Large intestine (tissue), 12 donors: ENCODE data around the gene ENAH. TPM values are rescaled to one million over a fixed set of nuclear protein-coding genes. Genes with fewer than 3 reads are reported as not detected.
"Not testable (repeated sequence)": the region's sequence is repeated elsewhere in the genome, so short reads cannot be mapped to it uniquely, and the experiment has no call there.

Source experiments
- DNase-seq, 2 donors: peaks; one replicate each; pipeline versions ENCODE4 v3.0.0 to v3.0.0-alpha.2; 2013
- H3K27ac ChIP-seq: one replicate; pipeline ENCODE4 v1.5.1; 2013; ENCODE audit warnings: low read length
- H3K27me3 ChIP-seq: 2 replicates; pipeline ENCODE4 v1.6.1; 2013; ENCODE audit warnings: low read length; ENCODE audit not compliant: control insufficient read depth, insufficient read depth
- H3K36me3 ChIP-seq: 2 replicates; pipeline ENCODE4 v1.6.1; 2013; ENCODE audit warnings: low read length; ENCODE audit not compliant: control insufficient read depth, insufficient read depth
- H3K4me1 ChIP-seq: one replicate; pipeline ENCODE4 v1.6.1; 2013; ENCODE audit warnings: low read length; ENCODE audit not compliant: control insufficient read depth, insufficient read depth
- H3K4me3 ChIP-seq: one replicate; pipeline ENCODE4 v1.5.1; 2013; ENCODE audit warnings: low read length
- H3K9me3 ChIP-seq: one replicate; pipeline ENCODE4 v1.6.1; 2013; ENCODE audit warnings: mild to moderate bottlenecking, low read depth, low read length, moderate library complexity; ENCODE audit not compliant: control insufficient read depth
- WGBS: methylation state at CpG from one replicate; pipeline ENCODE4 v1.1.5; 2013; ENCODE audit warnings: low lambda C conversion rate; ENCODE audit not compliant: insufficient coverage; 5-methylcytosine and 5-hydroxymethylcytosine counted together
- long read RNA-seq, 11 donors: transcript quantifications; one replicate each; lab custom pipeline, GENCODE V29; 2026
- polyA plus RNA-seq: library from polyadenylated mRNA; unstranded; fragments of 120-200 nt; gene quantifications from one replicate; pipeline ENCODE4 v1.2.1, GENCODE V29; 2013

ENAH gene
- polyA plus RNA-seq = 44.4 TPM
- long read RNA-seq, donor 1, partial matches to known transcripts = 0 of 3 reads
- long read RNA-seq, donor 1, other reads (novel, unspliced or antisense) = 0 of 3 reads
- long read RNA-seq, donor 2, partial matches to known transcripts = 0 of 3 reads
- long read RNA-seq, donor 2, other reads (novel, unspliced or antisense) = 0 of 3 reads
- long read RNA-seq, donor 3 = 0 reads
- long read RNA-seq, donor 4 = 0 reads
- long read RNA-seq, donor 5, partial matches to known transcripts = 0 of 3 reads
- long read RNA-seq, donor 5, other reads (novel, unspliced or antisense) = 0 of 3 reads
- long read RNA-seq, donor 6, full-length matches to known transcripts = 5 of 10 reads
- long read RNA-seq, donor 6, partial matches to known transcripts = 5 of 10 reads
- long read RNA-seq, donor 6, other reads (novel, unspliced or antisense) = 0 of 10 reads
- long read RNA-seq, donor 7, full-length matches to known transcripts = 4 of 204 reads
- long read RNA-seq, donor 7, partial matches to known transcripts = 16 of 204 reads
- long read RNA-seq, donor 7, other reads (novel, unspliced or antisense) = 184 of 204 reads
- long read RNA-seq, donor 8 = 0 reads
- long read RNA-seq, donor 9 = 0 reads
- long read RNA-seq, donor 10, partial matches to known transcripts = 0 of 5 reads
- long read RNA-seq, donor 10, other reads (novel, unspliced or antisense) = 0 of 5 reads
- long read RNA-seq, donor 11, partial matches to known transcripts = 0 of 2 reads
- long read RNA-seq, donor 11, other reads (novel, unspliced or antisense) = 0 of 2 reads

DNA sequence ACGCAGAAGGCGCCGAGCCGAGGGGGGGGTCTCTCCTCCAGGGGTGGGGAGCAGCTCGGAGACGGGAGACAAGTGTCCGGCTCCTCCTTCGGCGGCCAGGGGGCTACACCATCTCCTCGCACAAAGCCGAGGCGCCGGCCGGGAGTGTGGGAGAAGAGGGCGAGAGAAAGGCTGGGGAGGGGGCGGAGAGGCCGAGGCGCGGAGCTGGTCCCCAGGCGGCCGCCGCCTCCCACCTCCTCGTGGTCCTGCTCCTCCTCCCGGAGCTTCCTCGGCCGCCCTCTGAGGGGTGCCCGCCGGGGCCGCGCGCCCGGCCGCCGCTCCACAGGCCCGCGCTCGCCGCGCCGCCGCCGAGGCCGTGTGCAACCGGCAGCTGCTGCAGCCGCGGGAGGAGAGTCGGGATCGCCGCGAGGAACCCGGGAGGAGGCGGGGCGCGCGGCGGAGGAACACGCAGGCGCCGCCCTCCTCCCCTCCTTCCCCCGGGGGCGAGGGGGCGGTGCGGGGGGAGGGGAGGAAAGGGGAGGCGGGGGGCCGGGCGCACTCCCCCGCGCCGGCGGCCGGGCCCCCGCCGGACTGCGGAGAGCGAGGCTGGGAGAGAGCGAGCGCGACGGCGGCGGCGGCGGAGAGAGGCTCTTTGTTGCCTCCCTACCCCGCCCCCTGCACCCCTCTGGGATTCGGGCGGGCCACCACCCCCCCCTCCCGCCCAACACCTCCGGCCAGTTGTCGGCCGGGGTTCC lies at the start of gene ENAH:
Gene ENAH, minus strand, starts transcription at position 395 of the 734 bp plus-strand sequence. CDS start 433 bp downstream, outside the sequence.
- H3K27ac ChIP-seq = peak within 1 kb of the TSS; percentile 70
- H3K4me3 ChIP-seq = peak within 1 kb of the TSS; percentile 85
- no CpG with 5 or more reads among the region's 90 CpGs for WGBS
- no peaks in the 10 kb centered on the region for H3K4me1 ChIP-seq
- no peaks in the 10 kb centered on the region for H3K27me3 ChIP-seq
- peak; percentile 76 to 86 for DNase-seq
- no peaks in the 10 kb centered on the region for H3K9me3 ChIP-seq
- H3K36me3 ChIP-seq = no peaks in the 10 kb centered on the region

- Histone ChIP-seq H3K4me1 (no peaks in the 10 kb centered on the region), H3K36me3 (no peaks in the 10 kb centered on the region), H3K27ac (no peak overlapping the region), H3K27me3 (no peaks in the 10 kb centered on the region), H3K4me3 (no peak overlapping the region), H3K9me3 (no peaks in the 10 kb centered on the region)
- WGBS = 100% methylated on average over 1 of the region's 4 CpGs
- no peak for DNase-seq
These were observed 48.1 kb upstream of the ENAH start for GRCh38 chr1:225700889-225701465.

DNA sequence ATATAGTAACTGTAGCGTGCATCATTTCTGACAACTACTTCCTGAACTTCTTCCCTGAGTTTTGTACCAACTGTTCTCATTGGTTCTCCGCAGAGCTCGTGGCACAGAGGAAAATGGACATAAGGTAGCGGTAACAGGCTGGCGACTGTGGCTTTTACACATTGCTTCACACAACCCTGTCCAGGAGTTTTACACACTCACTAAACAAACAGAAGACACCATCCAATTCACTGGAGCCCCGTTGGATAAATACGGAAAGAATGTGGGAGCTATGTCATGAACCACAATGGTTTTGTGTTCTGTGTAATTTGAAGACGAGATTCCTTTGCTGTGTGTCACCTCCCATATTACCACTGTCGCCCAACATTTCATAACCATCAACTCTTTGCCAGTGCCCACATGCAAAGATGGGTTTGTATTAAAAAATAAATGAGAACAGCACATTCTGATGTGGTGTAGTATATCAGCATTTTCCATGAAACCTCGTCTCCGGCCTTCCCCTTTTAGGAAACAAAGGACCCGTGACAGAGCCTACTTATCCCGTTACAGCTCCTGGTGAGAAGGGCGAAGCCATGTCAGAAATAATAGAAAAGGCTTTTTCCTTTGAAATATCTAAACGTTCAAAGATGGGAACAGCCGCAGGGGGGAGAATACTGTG lies 47.4 kb upstream of the ENAH start:
- H3K4me1 ChIP-seq = no peaks in the 10 kb centered on the region
- H3K9me3 ChIP-seq = no peaks in the 10 kb centered on the region
- DNase-seq = no peak
- no peak overlapping the region for H3K27ac ChIP-seq
- no peaks in the 10 kb centered on the region for H3K27me3 ChIP-seq
- WGBS = 66% methylated on average over 6 of the region's 16 CpGs
- no peaks in the 10 kb centered on the region for H3K36me3 ChIP-seq
- no peak overlapping the region for H3K4me3 ChIP-seq

DNA sequence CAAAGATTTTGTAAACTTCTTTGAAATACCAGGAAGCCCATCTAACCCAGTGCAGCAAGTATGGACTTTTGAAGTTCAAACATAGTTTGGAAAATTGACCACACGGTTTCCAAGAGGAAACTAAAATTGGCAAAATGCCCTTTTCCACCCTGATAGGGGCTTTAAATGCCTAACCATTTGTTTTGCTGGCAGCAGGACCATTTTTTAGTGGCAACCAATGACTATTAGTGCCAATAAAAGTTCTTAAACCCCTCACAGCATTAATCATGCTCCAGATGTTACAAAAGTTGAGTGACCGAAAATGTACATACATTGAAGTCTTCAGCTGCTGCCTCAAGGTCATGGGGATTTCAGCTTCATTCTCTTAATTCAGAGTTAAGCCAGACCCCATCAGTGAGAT lies 46.4 kb upstream of the ENAH start:
- no peak overlapping the region for H3K4me3 ChIP-seq
- WGBS = no CpG with 5 or more reads among the region's 2 CpGs
- H3K27me3 ChIP-seq = no peaks in the 10 kb centered on the region
- DNase-seq = no peak
- H3K4me1 ChIP-seq = peaks cover 2% of the 10 kb centered on the region
- H3K9me3 ChIP-seq = peaks cover 3% of the 10 kb centered on the region
- no peaks in the 10 kb centered on the region for H3K36me3 ChIP-seq
- H3K27ac ChIP-seq = no peak overlapping the region

- not testable (repeated sequence) for H3K9me3 ChIP-seq, H3K27me3 ChIP-seq, H3K36me3 ChIP-seq, DNase-seq, H3K27ac ChIP-seq, H3K4me3 ChIP-seq, H3K4me1 ChIP-seq
- no CpG with 5 or more reads among the region's 4 CpGs for WGBS
These were observed 45.3 kb upstream of the ENAH start for GRCh38 chr1:225698194-225698593.

DNA sequence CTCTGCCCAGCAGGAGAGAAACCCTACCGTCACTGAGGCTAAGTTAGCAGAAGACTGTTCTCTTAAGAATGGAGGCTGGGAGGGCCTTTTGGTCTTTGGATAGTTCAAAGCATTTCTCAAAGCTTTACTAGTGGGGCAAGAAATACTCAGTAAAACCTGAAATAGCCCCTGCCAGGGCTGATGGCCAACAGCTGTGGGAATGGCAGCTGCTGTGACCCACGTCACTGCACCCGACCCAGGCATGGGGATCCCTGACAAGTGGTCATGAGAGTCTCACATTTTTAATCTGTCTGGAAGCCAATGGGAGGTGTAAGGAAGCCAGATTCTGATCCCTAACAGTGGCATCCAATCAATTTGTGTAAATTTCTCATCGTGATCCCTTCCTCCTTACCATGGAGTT lies 44.5 kb upstream of the ENAH start:
- no peak overlapping the region for H3K27ac ChIP-seq
- no peak overlapping the region for H3K4me3 ChIP-seq
- peaks cover 10% of the 10 kb centered on the region for H3K4me1 ChIP-seq
- H3K27me3 ChIP-seq = no peaks in the 10 kb centered on the region
- no peaks in the 10 kb centered on the region for H3K36me3 ChIP-seq
- DNase-seq = no peak
- peaks cover 3% of the 10 kb centered on the region for H3K9me3 ChIP-seq
- WGBS = no CpG with 5 or more reads among the region's 4 CpGs

GRCh38 chr1:225695578-225696337 lies 42.8 kb upstream of the ENAH start:
- WGBS = no CpG with 5 or more reads among the region's 6 CpGs
- no peaks in the 10 kb centered on the region for H3K27me3 ChIP-seq
- H3K27ac ChIP-seq = no peak overlapping the region
- peaks cover 3% of the 10 kb centered on the region for H3K9me3 ChIP-seq
- peak in 1 of 2 donors; percentile 30 for DNase-seq
- H3K4me1 ChIP-seq = peaks cover 10% of the 10 kb centered on the region
- no peaks in the 10 kb centered on the region for H3K36me3 ChIP-seq
- no peak overlapping the region for H3K4me3 ChIP-seq

- DNase-seq = peak; percentile 74 to 87
- Histone ChIP-seq H3K36me3 (no peaks in the 10 kb centered on the region), H3K9me3 (peaks cover 3% of the 10 kb centered on the region), H3K27ac (no peak overlapping the region), H3K4me3 (no peak overlapping the region), H3K27me3 (no peaks in the 10 kb centered on the region), H3K4me1 (peaks cover 10% of the 10 kb centered on the region)
- no CpG with 5 or more reads among the region's 2 CpGs for WGBS
These were observed 41.3 kb upstream of the ENAH start for GRCh38 chr1:225694151-225694603.

- not testable (repeated sequence) for H3K36me3 ChIP-seq, H3K9me3 ChIP-seq, DNase-seq, H3K27ac ChIP-seq, H3K4me1 ChIP-seq, H3K4me3 ChIP-seq, H3K27me3 ChIP-seq
- WGBS = no CpG with 5 or more reads among the region's 6 CpGs
These were observed 40.8 kb upstream of the ENAH start for GRCh38 chr1:225693697-225694096.
